Cortex of kidney (tissue), 1 donor: ENCODE results near the gene RSPRY1.
"Not testable (repeated sequence)": the region's sequence is repeated elsewhere in the genome, so short reads cannot be mapped to it uniquely, and the experiment has no call there.

Experiments used
- DNase-seq: peaks from one replicate; lab custom pipeline; 2025; lab: John Stamatoyannopoulos, UW

RSPRY1 gene

DNA sequence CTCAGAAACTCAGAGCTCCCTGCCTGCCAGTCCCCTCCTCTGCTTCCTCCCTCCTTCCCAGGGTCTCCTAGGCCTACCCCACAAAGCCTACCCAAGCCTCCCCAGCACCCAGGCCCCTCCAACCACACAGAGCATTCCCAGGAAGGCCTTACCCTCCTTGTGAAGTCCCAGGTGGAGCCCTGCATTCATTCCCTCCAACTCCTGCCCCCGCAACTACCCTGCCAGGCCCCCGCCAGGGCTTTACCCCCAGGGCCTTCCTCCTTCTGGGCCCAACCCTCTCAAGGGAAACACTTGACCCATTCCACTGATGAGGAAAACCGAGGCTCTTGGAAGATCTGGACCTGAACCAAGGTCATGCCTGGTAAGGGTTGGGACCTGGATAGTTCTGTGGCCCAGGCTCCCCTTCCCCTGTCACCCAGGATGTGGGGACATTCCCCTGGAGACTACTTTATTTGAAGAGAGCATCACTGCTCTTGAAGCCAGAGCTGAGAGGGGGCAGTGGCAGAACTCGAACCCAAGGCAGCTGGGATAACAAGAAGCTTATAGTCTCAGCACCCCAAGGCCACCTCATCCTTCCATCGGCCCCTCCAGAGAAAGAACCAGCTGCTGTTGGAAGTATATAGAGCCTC is 85.9 kb downstream of the RSPRY1 start:
- no peak for DNase-seq

GRCh38 chr16:57273359-57273758 is 87.2 kb downstream of the RSPRY1 start:
- no peak for DNase-seq

DNA sequence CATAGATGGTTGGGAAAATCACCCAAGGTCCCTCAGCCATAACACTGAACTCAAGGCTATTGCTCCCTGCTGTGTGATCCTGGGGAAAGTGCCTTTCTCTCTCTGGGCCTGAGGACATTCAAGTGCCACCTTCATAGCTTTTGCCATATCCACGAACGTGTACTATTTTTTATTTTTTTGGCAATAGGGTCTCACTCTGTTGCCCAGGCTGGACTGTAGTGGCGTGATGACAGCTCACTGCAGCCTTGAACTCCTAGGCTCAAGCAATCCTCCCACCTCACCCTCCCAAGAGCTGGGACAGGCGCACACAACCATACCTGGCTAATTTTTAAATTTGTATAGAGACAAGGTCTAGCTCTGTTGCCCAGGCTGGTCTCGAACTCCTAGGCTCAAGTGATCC is 87.7 kb downstream of the RSPRY1 start:
- DNase-seq = no peak

DNA sequence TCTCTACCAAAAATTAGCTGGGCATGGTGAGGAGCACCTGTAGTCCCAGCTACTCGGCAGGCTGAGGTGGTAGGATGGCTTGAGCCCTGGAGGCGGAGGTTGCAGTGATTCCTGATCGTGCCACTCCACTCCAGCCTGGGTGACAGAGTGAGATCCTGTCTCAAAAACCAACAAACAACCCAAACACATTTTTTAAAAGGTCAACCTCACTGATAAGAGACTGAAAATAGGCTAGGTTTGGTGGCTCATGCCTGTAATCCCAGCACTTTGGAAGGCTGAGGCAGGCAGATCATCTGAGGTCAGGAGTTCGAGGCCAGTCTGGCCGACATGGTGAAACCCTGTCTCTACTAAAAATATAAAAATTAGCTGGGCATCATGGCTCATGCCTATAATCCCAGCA is 89.8 kb downstream of the RSPRY1 start:
- DNase-seq = not testable (repeated sequence)

GRCh38 chr16:57276596-57276995 is 90.5 kb downstream of the RSPRY1 start:
- DNase-seq = no peak

GRCh38 chr16:57277586-57277985 is 91.5 kb downstream of the RSPRY1 start:
- DNase-seq = no peak

- DNase-seq = no peak
These were observed 92.4 kb downstream of the RSPRY1 start for GRCh38 chr16:57278494-57278893.

DNA sequence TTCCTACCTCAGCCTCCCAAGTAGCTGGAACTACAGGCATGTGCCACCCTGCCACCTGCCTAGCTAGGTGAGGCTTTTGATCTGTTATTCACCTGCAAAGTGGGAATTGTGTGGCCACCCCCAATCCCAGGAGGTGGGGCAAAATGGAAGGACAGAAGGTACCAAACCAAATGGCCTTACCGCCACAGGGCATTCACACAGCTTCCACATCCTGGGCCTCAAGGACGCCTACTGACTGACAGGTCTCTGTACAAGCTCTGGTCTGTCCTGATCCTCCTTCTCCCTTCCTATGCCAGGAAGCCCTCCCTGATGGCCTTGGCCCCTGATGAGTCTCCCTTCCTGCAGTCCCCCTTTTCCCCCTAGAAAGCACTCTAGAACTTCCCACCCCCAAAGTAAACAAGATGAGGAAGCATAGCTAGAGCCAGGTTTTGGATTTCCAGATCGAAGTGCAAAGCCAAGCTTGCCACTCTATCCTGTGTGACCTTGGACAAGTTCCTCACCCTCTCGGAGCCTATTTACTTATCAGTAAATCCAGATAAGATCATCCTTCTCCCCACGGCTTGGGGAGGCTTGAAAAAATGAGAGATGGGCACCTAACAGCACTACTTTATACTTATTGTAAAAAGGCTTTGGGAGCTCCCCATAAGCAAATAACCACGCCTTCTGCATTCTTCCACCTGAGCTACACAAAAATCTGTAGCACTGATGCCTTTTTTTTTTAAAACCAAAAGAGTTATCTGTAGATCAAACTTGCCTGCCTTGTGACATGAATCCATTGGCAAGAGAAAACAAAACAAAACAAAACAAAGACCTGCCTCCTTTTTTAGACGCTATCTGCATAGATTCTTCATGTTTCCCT is 93.9 kb downstream of the RSPRY1 start:
- no peak for DNase-seq

- DNase-seq = no peak
These were observed 95.7 kb downstream of the RSPRY1 start for GRCh38 chr16:57281791-57282190.

DNA sequence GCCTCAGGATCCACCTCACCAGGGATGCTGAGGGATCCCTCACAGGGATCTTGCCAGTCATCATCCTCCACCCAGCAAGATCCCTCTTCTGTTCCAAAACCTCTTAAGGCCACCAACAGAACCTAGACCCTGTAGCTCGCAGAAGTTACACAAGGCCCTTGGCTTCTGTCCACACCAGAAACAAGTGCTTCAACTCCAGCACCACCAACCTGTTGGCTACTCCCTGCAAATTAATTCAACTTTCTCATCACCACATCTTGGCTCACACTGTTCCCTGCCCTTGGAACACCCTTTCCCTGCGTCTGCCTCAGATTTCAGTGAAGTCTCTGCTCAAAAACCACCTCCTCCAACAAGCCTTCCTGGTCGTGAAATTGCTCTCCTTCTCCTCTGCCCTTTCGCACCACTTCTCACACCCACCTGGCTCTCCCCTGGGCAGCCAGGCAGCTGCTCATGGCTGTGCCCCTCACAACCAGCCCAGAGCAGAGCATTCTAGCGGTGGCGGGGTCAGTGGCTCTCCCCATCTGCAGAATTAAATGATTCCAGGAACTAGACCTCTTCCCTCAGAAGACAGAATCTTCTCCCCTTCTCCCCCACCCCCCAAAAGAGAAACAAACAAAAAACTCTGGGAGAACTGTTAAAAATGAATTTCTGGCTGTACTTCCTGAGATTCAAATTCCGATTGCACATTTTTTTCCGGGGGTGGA is 96.5 kb downstream of the RSPRY1 start:
- DNase-seq = no peak

- no peak for DNase-seq
These were observed 97.3 kb downstream of the RSPRY1 start for GRCh38 chr16:57283214-57283958.

- DNase-seq = no peak
These were observed 97.8 kb downstream of the RSPRY1 start for GRCh38 chr16:57283959-57284208.

DNA sequence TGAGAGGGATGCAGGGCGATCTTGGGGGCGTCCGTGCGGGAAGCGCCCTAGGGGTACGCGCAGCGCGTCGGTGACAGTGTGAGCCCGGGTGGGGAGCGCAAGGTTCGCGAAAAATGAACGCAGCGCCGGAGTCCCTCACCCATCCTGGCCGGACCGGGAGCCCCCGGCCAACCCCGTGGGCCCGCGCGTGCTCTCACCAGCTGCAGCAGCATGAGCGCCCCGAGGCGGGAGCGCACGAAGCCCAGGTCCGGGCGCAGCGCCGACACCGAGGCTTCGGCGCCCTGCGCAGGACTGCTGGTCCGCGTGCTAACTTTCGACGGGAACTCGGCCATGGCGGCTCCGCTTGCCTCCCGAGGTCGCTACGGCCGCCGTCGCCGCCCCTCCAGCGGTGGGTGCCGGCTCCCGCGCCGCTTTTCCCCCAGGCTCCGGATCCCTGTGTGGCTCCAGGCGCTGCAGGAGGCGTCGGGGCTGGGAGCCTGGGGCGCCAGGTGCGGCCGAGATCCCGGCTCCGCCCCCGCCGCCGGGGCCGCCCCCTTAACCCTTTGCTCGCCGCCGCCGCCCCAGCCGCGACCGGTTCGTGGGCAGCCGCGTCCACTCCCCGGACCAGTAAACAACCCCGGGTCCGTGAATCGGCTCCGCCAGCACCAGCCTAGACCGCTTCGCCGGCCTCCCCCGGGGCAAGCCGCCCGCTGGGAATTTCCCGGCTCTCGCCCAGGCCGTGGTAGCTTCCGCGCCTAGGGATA is 98.3 kb downstream of the RSPRY1 start, which contains the start of gene PLLP:
Gene PLLP (minus strand): TSS at position 464 of the 743 bp plus-strand sequence. CDS start 132 bp downstream, at position 332.
- DNase-seq = no peak

- DNase-seq = no peak
These were observed 98.8 kb downstream of the RSPRY1 start for GRCh38 chr16:57284952-57285363.

GRCh38 chr16:57285379-57285778 is 99.2 kb downstream of the RSPRY1 start:
- no peak for DNase-seq

DNA sequence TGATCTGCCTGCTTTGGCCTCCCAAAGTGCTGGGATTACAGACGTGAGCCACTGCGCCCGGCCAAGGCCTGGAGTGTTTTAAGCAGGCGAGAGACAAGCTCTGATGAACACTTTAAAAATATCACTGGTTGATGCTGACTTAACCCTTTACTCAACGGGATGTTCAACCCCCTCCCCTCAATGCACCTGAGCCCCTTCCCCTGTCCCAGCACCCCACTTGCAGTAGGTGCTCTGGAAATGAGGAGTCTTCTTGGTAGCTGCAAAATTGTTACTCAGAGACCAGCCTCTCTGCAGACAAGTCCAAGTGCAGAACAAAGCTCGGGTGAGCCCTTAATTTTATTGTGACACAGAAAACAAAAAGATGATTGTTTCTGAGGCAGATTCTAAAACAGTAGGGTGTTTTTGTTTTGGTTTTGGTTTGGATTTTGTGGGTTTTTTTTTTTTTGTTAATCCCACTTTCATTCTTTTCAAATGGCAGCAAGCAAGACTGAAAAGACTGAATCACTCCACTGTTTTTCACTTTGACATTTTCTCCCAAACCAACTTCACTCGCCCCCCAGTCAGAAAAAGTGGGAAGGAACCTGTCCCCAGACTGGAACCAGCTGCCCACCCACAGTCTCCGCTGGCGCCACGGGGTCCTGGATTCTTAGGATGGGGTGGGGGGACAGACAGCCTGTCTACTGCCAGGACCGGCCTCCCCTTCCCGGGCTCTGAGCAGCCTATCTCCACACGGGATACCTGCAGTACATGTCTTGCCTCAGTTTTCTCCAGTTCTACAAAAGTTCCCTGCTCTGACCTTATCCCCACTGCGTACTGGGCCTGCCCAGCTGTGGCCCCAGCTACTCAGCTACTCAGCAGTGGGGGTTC is 103.5 kb downstream of the RSPRY1 start:
- no peak for DNase-seq
